Measurements from ENCODE around the gene EFNA3.

EFNA3 gene

GRCh38 chr1:155040358-155041093 lies 38.1 kb upstream of the EFNA3 start:
- H3K4me3 ChIP-seq (ENCODE audit: low read depth, low read length): no peak overlapping the region
- in situ Hi-C loops (cut with HindIII; ENCODE audit: low sequenced_read_pairs): no loop called here
- no peak for DNase-seq (ENCODE audit: low read depth, low spot score)
- no peak for TF ChIP-seq CTCF (IDR thresholded peaks at IDR 0.05; ENCODE audit: low read depth, low read length)

- DNase-seq (ENCODE audit: low read depth, low spot score): no peak
- in situ Hi-C loops (cut with HindIII; ENCODE audit: low sequenced_read_pairs): no loop called here
- TF ChIP-seq CTCF (IDR thresholded peaks at IDR 0.05; ENCODE audit: low read depth, low read length): no peak
- H3K4me3 ChIP-seq (ENCODE audit: low read depth, low read length): no peak overlapping the region
Observed at GRCh38 chr1:155042789-155043188, 35.8 kb upstream of the EFNA3 start.

GRCh38 chr1:155043301-155043702 lies 35.3 kb upstream of the EFNA3 start:
- in situ Hi-C loops (cut with HindIII; ENCODE audit: low sequenced_read_pairs): no loop called here
- no peak for DNase-seq (ENCODE audit: low read depth, low spot score)
- no peak for TF ChIP-seq CTCF (IDR thresholded peaks at IDR 0.05; ENCODE audit: low read depth, low read length)

GRCh38 chr1:155043793-155044192 lies 34.8 kb upstream of the EFNA3 start:
- in situ Hi-C loops (cut with HindIII; ENCODE audit: low sequenced_read_pairs): no loop called here
- DNase-seq (ENCODE audit: low read depth, low spot score): no peak
- TF ChIP-seq CTCF (IDR thresholded peaks at IDR 0.05; ENCODE audit: low read depth, low read length): no peak
- H3K4me3 ChIP-seq (ENCODE audit: low read depth, low read length): no peak overlapping the region

More at GRCh38 chr1:155043301-155043702, 35.3 kb upstream of the EFNA3 start:
- no peak overlapping the region for H3K4me3 ChIP-seq (ENCODE audit: low read depth, low read length)

- H3K4me3 ChIP-seq (ENCODE audit: low read depth, low read length): no peak overlapping the region
- TF ChIP-seq CTCF (IDR thresholded peaks at IDR 0.05; ENCODE audit: low read depth, low read length): no peak
- no peak for DNase-seq (ENCODE audit: low read depth, low spot score)
- in situ Hi-C loops (cut with HindIII; ENCODE audit: low sequenced_read_pairs): no loop called here
Observed at GRCh38 chr1:155044365-155044764, 34.3 kb upstream of the EFNA3 start.

- in situ Hi-C loops (cut with HindIII; ENCODE audit: low sequenced_read_pairs): no loop called here
- H3K4me3 ChIP-seq (ENCODE audit: low read depth, low read length): no peak overlapping the region
- peak; percentile 66 for DNase-seq (ENCODE audit: low read depth, low spot score)
- peak; percentile 81 for TF ChIP-seq CTCF (IDR thresholded peaks at IDR 0.05; ENCODE audit: low read depth, low read length)
Observed at GRCh38 chr1:155044812-155045657, 33.6 kb upstream of the EFNA3 start.

All from astrocyte of the spinal cord (primary cell).